ENCODE data around the gene ANKRD29.

GRCh38 chr18:23643815-23644490, 18.8 kb downstream of the ANKRD29 start:
- TF ChIP-seq CTCF (conservative IDR thresholded peaks at IDR 0.05; ENCODE audit: low read depth, low read length): no peak
- no peak for TF ChIP-seq POLR2A (IDR thresholded peaks at IDR 0.05; ENCODE audit: low read depth, low read length)
- no peak for TF ChIP-seq RAD21 (IDR thresholded peaks at IDR 0.05; ENCODE audit: low read length)
- no peak for TF ChIP-seq NFE2L2 (IDR thresholded peaks at IDR 0.05; ENCODE audit: low read depth, low read length)
- TF ChIP-seq CHD1 (IDR thresholded peaks at IDR 0.05; ENCODE audit: low read depth, low read length): no peak
- TF ChIP-seq ELK1 (IDR thresholded peaks at IDR 0.05; ENCODE audit: borderline replicate concordance, low read depth, low read length): no peak
- TF ChIP-seq MXI1 (IDR thresholded peaks at IDR 0.05; ENCODE audit: borderline replicate concordance, low read depth, low read length): no peak
- TF ChIP-seq BHLHE40 (IDR thresholded peaks at IDR 0.05; ENCODE audit: low read depth, low read length): no peak
- TF ChIP-seq RCOR1 (IDR thresholded peaks at IDR 0.05; ENCODE audit: insufficient replicate concordance, low read length): no peak
- TF ChIP-seq USF2 (IDR thresholded peaks at IDR 0.05; ENCODE audit: low read depth, low read length): no peak

Data from IMR-90 (cell line).